HepG2 (cell line): ENCODE data around the gene SLC6A4. TPM values are rescaled to one million over a fixed set of nuclear protein-coding genes. Genes with fewer than 3 reads are reported as not detected.

Experiments used
- ATAC-seq: fragments of 200-7000 bp; cut with Tn5 transposase; 3 replicates; pipeline ENCODE4 v1.9.1; 2020; ENCODE audit warnings: mild to moderate bottlenecking, moderate library complexity
- BruUV-seq: library from RNA; stranded (reverse); fragments of 400-500 nt; replicated peaks from 2 replicates; lab custom pipeline; 2021; lab: Mats Ljungman, UMichigan
- CTCF ChIA-PET: fragments of 300-600 bp; formaldehyde crosslinking; extraction: SDS; loops from one replicate; lab custom pipeline; 2021; ENCODE audit warnings: low total read pairs, inconsistent platforms, low intra/inter-chr PET ratio; lab: Yijun Ruan, JAX
- POLR2A ChIA-PET: fragments of 350-600 bp; sonication (Branson Sonifier 250); formaldehyde crosslinking; loops from one replicate; lab custom pipeline; 2020; ENCODE audit warnings: antibody characterized with exemption, inconsistent platforms; lab: Yijun Ruan, JAX
- DNase-seq: peaks from one replicate; pipeline ENCODE4 v3.0.0-alpha.2; 2015; ENCODE audit warnings: low spot score
- FAIRE-seq: peaks from 3 replicates; lab custom pipeline; 2011; peaks lifted over from hg19 to GRCh38; lab: Jason Lieb, UNC
- H2AFZ ChIP-seq: one replicate; pipeline ENCODE4 v1.6.1; 2011; ENCODE audit warnings: low read length, inconsistent platforms
- H3K27ac ChIP-seq: fragments of 300-600 bp; 3 replicates; pipeline ENCODE4 v1.8.0; 2011; ENCODE audit warnings: mixed run types, mild to moderate bottlenecking, mixed read lengths, low read length, inconsistent platforms; ENCODE audit not compliant: insufficient read depth; ENCODE audit errors: extremely low read length
- H3K27me3 ChIP-seq, 2 experiments: fragments of 200-600 bp in 1 of 2; 2 replicates in 1 of 2; 3 replicates in 1 of 2; pipeline versions ENCODE4 v1.6.0 to v1.8.0; 2011; ENCODE audit warnings: low read length in 2 of 2, mild to moderate bottlenecking in 2 of 2, moderate library complexity in 2 of 2, inconsistent platforms in 1 of 2; ENCODE audit not compliant: insufficient read depth in 2 of 2, control insufficient read depth in 1 of 2
- H3K36me3 ChIP-seq, 2 experiments: fragments of 200-600 bp in 1 of 2; replicated peaks in 1 of 2; 2 replicates in 1 of 2; 3 replicates in 1 of 2; pipeline versions ENCODE4 v1.5.1 to v1.8.0; 2011; ENCODE audit warnings: low read length in 2 of 2, inconsistent platforms in 1 of 2; ENCODE audit not compliant: insufficient read depth in 2 of 2, control insufficient read depth in 1 of 2
- H3K4me1 ChIP-seq: 2 replicates; pipeline ENCODE4 v1.5.1; 2012; ENCODE audit warnings: low read length, inconsistent platforms; ENCODE audit not compliant: insufficient read depth
- H3K4me2 ChIP-seq: 2 replicates; pipeline ENCODE4 v1.6.0; 2011; ENCODE audit warnings: low read depth, low read length, inconsistent platforms
- H3K4me3 ChIP-seq, 3 experiments: fragments of 200-600 bp in 1 of 3; sonication (generic), shearing (Covaris generic) in 1 of 3; replicated peaks in 1 of 3; 2 replicates each; pipeline ENCODE4 v1.5.1; 2011 to 2016; ENCODE audit warnings: low read length in 3 of 3, inconsistent platforms in 2 of 3, low read depth in 2 of 3, mild to moderate bottlenecking in 2 of 3, control low read depth in 1 of 3, mixed read lengths in 1 of 3; ENCODE audit not compliant: insufficient read depth in 1 of 3
- H3K79me2 ChIP-seq: one replicate; pipeline ENCODE4 v1.6.1; 2011; ENCODE audit warnings: low read length, inconsistent platforms; ENCODE audit not compliant: insufficient read depth
- H3K9ac ChIP-seq: 2 replicates; pipeline ENCODE4 v1.6.0; 2011; ENCODE audit warnings: mild to moderate bottlenecking, low read depth, low read length, inconsistent platforms; ENCODE audit not compliant: insufficient read depth
- H3K9me3 ChIP-seq: 2 replicates; pipeline ENCODE4 v1.5.1; 2012; ENCODE audit warnings: mild to moderate bottlenecking, low read length
- H4K20me1 ChIP-seq: 2 replicates; pipeline ENCODE4 v1.6.0; 2011; ENCODE audit warnings: inconsistent platforms, mild to moderate bottlenecking, low read length, moderate library complexity; ENCODE audit not compliant: insufficient read depth
- AHDC1 ChIP-seq: sonication (generic); formaldehyde crosslinking; IDR thresholded peaks from 2 replicates; pipeline ENCODE4 v1.5.1; 2020; ENCODE audit warnings: mild to moderate bottlenecking, missing genetic modification reagents, borderline replicate concordance
- GMEB1 ChIP-seq: sonication (generic); formaldehyde crosslinking; IDR thresholded peaks from 2 replicates; pipeline ENCODE4 v1.5.1; 2020; ENCODE audit warnings: missing genetic modification reagents, mild to moderate bottlenecking, borderline replicate concordance
- MEF2D ChIP-seq: sonication (generic); formaldehyde crosslinking; IDR thresholded peaks from 2 replicates; pipeline ENCODE4 v1.5.1; 2020; ENCODE audit warnings: mild to moderate bottlenecking, missing genetic modification reagents
- THYN1 ChIP-seq: sonication (generic); formaldehyde crosslinking; IDR thresholded peaks from 2 replicates; pipeline ENCODE4 v1.8.1; 2023; ENCODE audit warnings: low read depth, mild to moderate bottlenecking, moderate library complexity, missing genetic modification reagents, borderline replicate concordance
- ZNF318 ChIP-seq: sonication (generic); formaldehyde crosslinking; IDR thresholded peaks from 2 replicates; pipeline ENCODE4 v1.4.0; 2020; ENCODE audit warnings: mild to moderate bottlenecking, missing genetic modification reagents
- ZNF773 ChIP-seq: sonication (generic); formaldehyde crosslinking; IDR thresholded peaks from 2 replicates; pipeline ENCODE4 v1.4.0; 2020; ENCODE audit warnings: missing genetic modification reagents, borderline replicate concordance
- WGBS: methylation state at CpG from one replicate; pipeline ENCODE4 v1.1.6; 2017; ENCODE audit warnings: low lambda C conversion rate; 5-methylcytosine and 5-hydroxymethylcytosine counted together
- in situ Hi-C: cut with HindIII; loops from 2 replicates; pipeline ENCODE4 v1.10.0; 2017; ENCODE audit warnings: low pct_unique_long_range_greater_than_20kb; ENCODE audit not compliant: extremely low pct_ligation_motif_present
- intact Hi-C: fragments of 100-400 bp; cut with micrococcal nuclease; formaldehyde crosslinking; loops from one replicate; pipeline ENCODE4 v1.10.0; 2022; ENCODE audit not compliant: unreplicated experiment
- polyA plus RNA-seq, 8 experiments: library from polyadenylated mRNA; depleted of rRNA in 3 of 8; stranded (reverse) in 7 of 8; unstranded in 1 of 8; fragments of >200 nt; fragmentation: Illumina TruSeq in 4 of 8; extraction: Trizol in 4 of 8; gene quantifications; 2 replicates each; pipeline versions ENCODE4 v1.2.1 to v1.2.3, GENCODE V29; 2011 to 2016; ENCODE audit warnings: low read depth in 4 of 8, missing spikeins in 1 of 8, mixed read lengths in 1 of 8; ENCODE audit not compliant: insufficient read depth in 1 of 8
- total RNA-seq, 5 experiments: library from RNA; depleted of rRNA; stranded (reverse); fragments of >200 nt; fragmentation: Illumina TruSeq; extraction: Trizol; gene quantifications; 2 replicates each; pipeline ENCODE4 v1.2.3, GENCODE V29; 2016; ENCODE audit warnings: low read depth in 1 of 5
- TF ChIP-seq, protein P1 (sequence below): sonication (generic); formaldehyde crosslinking; IDR thresholded peaks from 2 replicates; pipeline ENCODE4 v1.4.0; 2020; ENCODE audit warnings: missing genetic modification reagents

Gene SLC6A4
- total and polyA plus RNA-seq, 2 of the 13 experiments (the other 11 are each of a cell fraction or from before 2014, with no cell fraction given): 7.6 to 20.3 TPM

- Histone ChIP-seq H3K4me2 (no peak overlapping the region), H3K27ac (no peak overlapping the region), H3K36me3 (peaks cover 10 to 32% of the 10 kb centered on the region in 2 experiments; a peak in 3 of 5 replicates), H4K20me1 (no peaks in the 10 kb centered on the region), H3K9me3 (no peaks in the 10 kb centered on the region), H3K79me2 (no peaks in the 10 kb centered on the region), H3K27me3 (no peaks in the 10 kb centered on the region), H2AFZ (no peak overlapping the region), H3K4me3 (no peak overlapping the region), H3K9ac (no peak overlapping the region), H3K4me1 (peaks cover 8% of the 10 kb centered on the region)
- intact Hi-C loops: no loop called here
- WGBS: 95% methylated on average over 7 of the region's 7 CpGs
- ChIA-PET POLR2A (no interaction called here), CTCF (no interaction called here)
- in situ Hi-C loops: no loop called here
- ATAC-seq: no peak
- DNase-seq: no peak
- no TSS peak for BruUV-seq
- no peak for FAIRE-seq
- no peak for TF ChIP-seq THYN1 (CRISPR knock-in tag)
- no peak for TF ChIP-seq ZNF773
- TF ChIP-seq MEF2D: no peak
- no peak for TF ChIP-seq ZNF318
- no peak for TF ChIP-seq AHDC1 (CRISPR knock-in tag)
- TF ChIP-seq, protein P1, sequence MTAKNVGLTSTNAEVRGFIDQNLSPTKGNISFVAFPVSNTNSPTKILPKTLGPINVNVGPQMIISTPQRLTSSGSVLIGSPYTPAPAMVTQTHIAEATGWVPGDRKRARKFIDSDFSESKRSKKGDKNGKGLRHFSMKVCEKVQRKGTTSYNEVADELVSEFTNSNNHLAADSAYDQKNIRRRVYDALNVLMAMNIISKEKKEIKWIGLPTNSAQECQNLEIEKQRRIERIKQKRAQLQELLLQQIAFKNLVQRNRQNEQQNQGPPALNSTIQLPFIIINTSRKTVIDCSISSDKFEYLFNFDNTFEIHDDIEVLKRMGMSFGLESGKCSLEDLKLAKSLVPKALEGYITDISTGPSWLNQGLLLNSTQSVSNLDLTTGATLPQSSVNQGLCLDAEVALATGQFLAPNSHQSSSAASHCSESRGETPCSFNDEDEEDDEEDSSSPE (CRISPR knock-in tag): no peak
- TF ChIP-seq GMEB1 (CRISPR knock-in tag): no peak
Measured at GRCh38 chr17:30246460-30246859, 11.0 kb upstream of the SLC6A4 start.
